ENCODE measurements around the gene SV2A.

GRCh38 chr1:149927056-149927562, 9.5 kb upstream of the SV2A start:
- TF ChIP-seq CTCF (IDR thresholded peaks at IDR 0.05; ENCODE audit: low read depth, low read length) (no peak), EZH2phosphoT487 (IDR thresholded peaks at IDR 0.05; ENCODE audit: low read depth) (no peak)
